K562 (cell line): ENCODE measurements around the gene LCE2D. TPM values are rescaled to one million over a fixed set of nuclear protein-coding genes. Genes with fewer than 3 reads are reported as not detected.
"Not testable (repeated sequence)": the region's sequence is repeated elsewhere in the genome, so short reads cannot be mapped to it uniquely, and the experiment has no call there.

Experiments
- ATAC-seq: fragments of 200-7000 bp; cut with Tn5 transposase; 3 replicates; pipeline ENCODE4 v1.9.1; 2020; ENCODE audit warnings: moderate library complexity
- BruUV-seq: library from RNA; stranded (reverse); fragments of 400-500 nt; replicated peaks from 2 replicates; lab custom pipeline; 2021; lab: Mats Ljungman, UMichigan
- CTCF ChIA-PET: fragments of 300-600 bp; formaldehyde crosslinking; extraction: SDS; loops from one replicate; lab custom pipeline; 2021; ENCODE audit warnings: low intra/inter-chr PET ratio; lab: Yijun Ruan, JAX
- POLR2A ChIA-PET: fragments of 300-600, 350-650 bp; sonication (Branson Sonifier 250); formaldehyde crosslinking; extraction: SDS; loops from one replicate; lab custom pipeline; 2021; ENCODE audit warnings: antibody characterized with exemption, inconsistent platforms; lab: Yijun Ruan, JAX
- DNase-seq, 4 experiments: peaks; one replicate each; pipeline versions ENCODE4 v3.0.0 to v3.0.0-alpha.2; 2011 to 2018; ENCODE audit warnings: low spot score in 3 of 4, mixed read lengths in 3 of 4; ENCODE audit errors: extremely low read depth in 1 of 4
- FAIRE-seq: peaks from 2 replicates; lab custom pipeline; 2011; peaks lifted over from hg19 to GRCh38; lab: Jason Lieb, UNC
- H2AFZ ChIP-seq: 2 replicates; pipeline ENCODE4 v1.6.0; 2011; ENCODE audit warnings: low read depth, low read length, control low read depth, inconsistent platforms
- H3K27ac ChIP-seq: fragments of 200-600 bp; 3 replicates; pipeline ENCODE4 v1.8.0; 2011; ENCODE audit warnings: low read depth, mild to moderate bottlenecking, control low read depth, inconsistent platforms, low read length, moderate library complexity, mixed read lengths; ENCODE audit errors: extremely low read depth
- H3K27me3 ChIP-seq, 2 experiments: fragments of 300-600 bp in 1 of 2; 2 replicates in 1 of 2; 3 replicates in 1 of 2; pipeline versions ENCODE4 v1.6.0 to v1.8.0; 2011; ENCODE audit warnings: inconsistent platforms in 2 of 2, low read length in 2 of 2, mild to moderate bottlenecking in 1 of 2, mixed read lengths in 1 of 2, moderate library complexity in 1 of 2; ENCODE audit not compliant: control insufficient read depth in 2 of 2, insufficient read depth in 2 of 2
- H3K36me3 ChIP-seq: fragments of 300-600 bp; 3 replicates; pipeline ENCODE4 v1.8.0; 2011; ENCODE audit warnings: mild to moderate bottlenecking, low read length, inconsistent platforms; ENCODE audit not compliant: control insufficient read depth, insufficient read depth
- H3K4me1 ChIP-seq, 2 experiments: fragments of 200-600 bp in 1 of 2; replicated peaks in 1 of 2; 2 replicates in 1 of 2; 3 replicates in 1 of 2; pipeline versions ENCODE4 v1.5.1 to v1.8.0; 2011; ENCODE audit warnings: inconsistent platforms in 2 of 2, low read length in 2 of 2, mild to moderate bottlenecking in 1 of 2, mixed read lengths in 1 of 2, moderate library complexity in 1 of 2; ENCODE audit not compliant: control insufficient read depth in 2 of 2, insufficient read depth in 2 of 2
- H3K4me2 ChIP-seq: 2 replicates; pipeline ENCODE4 v1.6.1; 2011; ENCODE audit warnings: low read length, control low read depth, inconsistent platforms, mixed read lengths; ENCODE audit not compliant: insufficient read depth
- H3K4me3 ChIP-seq: fragments of 200-600 bp; sonication (generic), shearing (Covaris generic); 2 replicates; pipeline ENCODE4 v1.5.1; 2016; ENCODE audit warnings: control low read depth, inconsistent platforms
- H3K79me2 ChIP-seq: fragments of 200-600 bp; 3 replicates; pipeline ENCODE4 v1.8.0; 2011; ENCODE audit warnings: low read length, inconsistent platforms; ENCODE audit not compliant: control insufficient read depth, insufficient read depth
- H3K9ac ChIP-seq, 2 experiments: 2 replicates each; pipeline versions ENCODE4 v1.6.0 to v1.6.1; 2011; ENCODE audit warnings: low read depth in 2 of 2, low read length in 2 of 2, control low read depth in 1 of 2, inconsistent platforms in 1 of 2, mild to moderate bottlenecking in 1 of 2, mixed read lengths in 1 of 2; ENCODE audit not compliant: insufficient read depth in 1 of 2
- H3K9me1 ChIP-seq: one replicate; pipeline ENCODE4 v1.6.0; 2011; ENCODE audit warnings: inconsistent platforms, mild to moderate bottlenecking, low read length, moderate library complexity; ENCODE audit not compliant: control insufficient read depth, insufficient read depth
- H3K9me3 ChIP-seq: replicated peaks from 2 replicates; pipeline ENCODE4 v1.5.1; 2011; ENCODE audit warnings: low read depth, low read length, inconsistent platforms; ENCODE audit not compliant: control insufficient read depth, insufficient read depth
- H4K20me1 ChIP-seq: replicated peaks from 2 replicates; pipeline ENCODE4 v1.6.1; 2011; ENCODE audit warnings: low read length, inconsistent platforms, mixed read lengths; ENCODE audit not compliant: control insufficient read depth, insufficient read depth
- CLOCK ChIP-seq: fragments of 250-450 bp; sonication (Bioruptor Pico); IDR thresholded peaks from 2 replicates; pipeline ENCODE4 v1.4.0; 2020; ENCODE audit warnings: mild to moderate bottlenecking, moderate library complexity, borderline replicate concordance
- CXXC5 ChIP-seq: fragments of 250-450 bp; sonication (Bioruptor Pico); IDR thresholded peaks from 2 replicates; pipeline ENCODE4 v1.8.0; 2022; ENCODE audit warnings: inconsistent platforms, mild to moderate bottlenecking, moderate library complexity
- DACH1 ChIP-seq: fragments of 450-650 bp; IDR thresholded peaks from 2 replicates; pipeline ENCODE4 v1.6.1; 2018; ENCODE audit not compliant: partially characterized antibody
- GABPA ChIP-seq: fragments of 200-800 bp; sonication (Bioruptor generic); conservative IDR thresholded peaks from 2 replicates; pipeline ENCODE4 v1.6.1; 2016; ENCODE audit warnings: low read depth, missing genetic modification characterization, missing compliant biosample characterization
- ILF3 ChIP-seq: fragments of 450-650 bp; IDR thresholded peaks from 2 replicates; pipeline ENCODE4 v1.6.1; 2018; ENCODE audit warnings: antibody characterized with exemption, mild to moderate bottlenecking, moderate library complexity, borderline replicate concordance
- KDM5B ChIP-seq: fragments of 200-600 bp; sonication (generic); IDR thresholded peaks from 2 replicates; pipeline ENCODE4 v1.6.1; 2012; ENCODE audit warnings: low read depth, mild to moderate bottlenecking, moderate library complexity, low read length, control low read depth, inconsistent platforms; ENCODE audit not compliant: insufficient replicate concordance
- NFIC ChIP-seq: fragments of 450-650 bp; IDR thresholded peaks from 2 replicates; pipeline ENCODE4 v1.6.1; 2017; ENCODE audit warnings: mild to moderate bottlenecking, inconsistent platforms
- TBL1XR1 ChIP-seq, 2 experiments: IDR thresholded peaks; 2 replicates each; pipeline ENCODE4 v1.6.1; 2012; ENCODE audit warnings: improper control_type of control experiment in 2 of 2, low read length in 2 of 2, mild to moderate bottlenecking in 1 of 2
- ZNF408 ChIP-seq: fragments of 250-450 bp; sonication (Bioruptor Pico); IDR thresholded peaks from 2 replicates; pipeline ENCODE4 v1.4.0; 2020; ENCODE audit warnings: low read depth, mild to moderate bottlenecking, moderate library complexity
- ZNF740 ChIP-seq, 3 experiments: fragments of 200-800 bp in 1 of 3; sonication (Bioruptor generic) in 1 of 3; sonication (generic) in 1 of 3; formaldehyde crosslinking in 1 of 3; IDR thresholded peaks; 2 replicates each; pipeline versions ENCODE4 v1.6.1 to v1.8.0; 2016 to 2022; ENCODE audit warnings: mild to moderate bottlenecking in 2 of 3, missing compliant biosample characterization in 2 of 3, missing genetic modification characterization in 2 of 3, missing genetic modification reagents in 1 of 3
- WGBS: fragments of 100-300 bp; shearing (Covaris generic); methylation state at CpG from one replicate; pipeline ENCODE4 v1.1.6; 2016; ENCODE audit warnings: low coverage, mixed read lengths; ENCODE audit not compliant: insufficient coverage; ENCODE audit errors: missing lambda C conversion rate; 5-methylcytosine and 5-hydroxymethylcytosine counted together
- in situ Hi-C: fragments of 300-500 bp; cut with MboI; formaldehyde crosslinking; loops from 4 replicates; pipeline ENCODE4 v1.15.0; 2018; ENCODE audit warnings: inconsistent platforms, mixed read lengths
- intact Hi-C: fragments of 100-400 bp; cut with micrococcal nuclease; formaldehyde crosslinking; loops from 2 replicates; pipeline ENCODE4 v1.14.2; 2022
- polyA plus RNA-seq, 8 experiments: library from polyadenylated mRNA; depleted of rRNA in 4 of 8; stranded (reverse) in 5 of 8; unstranded in 3 of 8; fragments of >200 nt; fragmentation: Nextera tagmentation in 2 of 8; fragmentation: Illumina TruSeq in 1 of 8; extraction: Ambion mirVana in 2 of 8; extraction: Trizol in 1 of 8; gene quantifications; 2 replicates each; pipeline versions ENCODE4 v1.2.1 to v1.2.3, GENCODE V29; 2011 to 2014; ENCODE audit warnings: inconsistent platforms in 1 of 8, missing spikeins in 1 of 8
- total RNA-seq, 7 experiments: library from RNA; depleted of rRNA in 6 of 7; stranded (reverse); fragments of >200 nt in 6 of 7; fragmentation: Illumina TruSeq in 2 of 7; extraction: Trizol in 2 of 7; gene quantifications; 2 replicates each; pipeline versions ENCODE4 v1.2.1 to v1.2.3, GENCODE V29; 2011 to 2021; ENCODE audit warnings: low replicate concordance in 1 of 7

LCE2D gene
- total and polyA plus RNA-seq, 9 of the 15 experiments (the other 6 are each of a cell fraction or from before 2014, with no cell fraction given): not detected

- BruUV-seq, in situ Hi-C loops, H3K4me3 ChIP-seq, H3K27ac ChIP-seq, DNase-seq, H2AFZ ChIP-seq, FAIRE-seq, H3K79me2 ChIP-seq, CTCF ChIA-PET, H3K4me2 ChIP-seq, POLR2A ChIA-PET, H3K9me3 ChIP-seq, H3K27me3 ChIP-seq, H3K36me3 ChIP-seq, H3K9me1 ChIP-seq, H3K9ac ChIP-seq, H4K20me1 ChIP-seq, H3K4me1 ChIP-seq, intact Hi-C loops, ATAC-seq: not testable (repeated sequence)
- 0% methylated on average over 1 of the region's 3 CpGs for WGBS
Measured at GRCh38 chr1:152674983-152675382, 11.8 kb downstream of the LCE2D start, which contains the start of gene LCE2C. LCE2C (plus strand) TSS chr1:152675279; CDS start chr1:152676016, 737 bp downstream.

GRCh38 chr1:152679459-152679858 lies 16.3 kb downstream of the LCE2D start:
- FAIRE-seq: no peak
- 1% methylated on average over 6 of the region's 6 CpGs for WGBS
- no peak for ATAC-seq
- TF ChIP-seq TBL1XR1 (IDR thresholded peaks at IDR 0.05; ENCODE audit: low read length in 2 of 2): no peak
- no peak for TF ChIP-seq CLOCK
- TF ChIP-seq NFIC: no peak
- TF ChIP-seq GABPA (tag): no peak
- TF ChIP-seq KDM5B: no peak
- no peak for TF ChIP-seq ZNF740 (CRISPR knock-in tag; IDR thresholded peaks at IDR 0.05)
- TF ChIP-seq ZNF740 (tag; IDR thresholded peaks at IDR 0.05): no peak
- TF ChIP-seq DACH1: no peak
- TF ChIP-seq CXXC5 (CRISPR knock-in tag): no peak
- no peak for TF ChIP-seq ZNF408
- TF ChIP-seq ILF3: no peak

More at GRCh38 chr1:152679459-152679858, 16.3 kb downstream of the LCE2D start:
- Histone ChIP-seq H3K27ac (no peak overlapping the region), H3K4me3 (no peak overlapping the region), H3K9me1 (no peaks in the 10 kb centered on the region), H3K4me2 (no peak overlapping the region), H2AFZ (no peak overlapping the region), H3K79me2 (no peaks in the 10 kb centered on the region), H4K20me1 (no peaks in the 10 kb centered on the region), H3K27me3 (no peaks in the 10 kb centered on the region), H3K4me1 (no peaks in the 10 kb centered on the region), H3K9ac (peak overlapping the region in 1 of 2 experiments; percentile 35; a peak in 1 of 4 replicates), H3K9me3 (no peaks in the 10 kb centered on the region), H3K36me3 (no peaks in the 10 kb centered on the region)
- no peak for DNase-seq
- ChIA-PET POLR2A (interaction anchor here (0.6 kb wide), 1 partner anchor 94 kb away, joined by 3 read pairs; no protein-coding TSS in a partner anchor), CTCF (no interaction called here)
- intact Hi-C loops: no loop called here
- BruUV-seq: no TSS peak
- in situ Hi-C loops: no loop called here
